Naive thymus-derived CD4-positive, alpha-beta T cell (primary cell): ENCODE data around the gene AGBL1. TPM values are rescaled to one million over a fixed set of nuclear protein-coding genes. Genes with fewer than 3 reads are reported as not detected.
"Not testable (repeated sequence)": the region's sequence is repeated elsewhere in the genome, so short reads cannot be mapped to it uniquely, and the experiment has no call there.

Source experiments
- ATAC-seq: fragments of 150-1000 bp; cut with Tn5 transposase; 2 replicates; pipeline ENCODE4 v1.10.0; 2021; ENCODE audit warnings: mild to moderate bottlenecking, moderate library complexity
- CTCF ChIA-PET: fragments of 350-600 bp; sonication (Branson Sonifier 250); formaldehyde crosslinking; loops from one replicate; lab custom pipeline; 2021; ENCODE audit warnings: antibody characterized with exemption; lab: Charles Lee
- POLR2A ChIA-PET: fragments of 350-600 bp; sonication (Branson Sonifier 250); formaldehyde crosslinking; loops from one replicate; lab custom pipeline; 2021; ENCODE audit warnings: antibody characterized with exemption, inconsistent platforms; lab: Charles Lee
- DNase-seq, 9 donors: peaks; one replicate each; pipeline versions ENCODE4 v3.0.0 to v3.0.0-alpha.2; 2020 to 2022; ENCODE audit warnings: mixed read lengths in 1 of 9
- H3K27ac ChIP-seq: one replicate; pipeline ENCODE4 v1.7.0; 2013; ENCODE audit warnings: mild to moderate bottlenecking, low read depth, low read length, moderate library complexity
- H3K27me3 ChIP-seq, 2 donors: one replicate each; pipeline ENCODE4 v1.7.0; 2013; ENCODE audit warnings: low read length in 2 of 2, mild to moderate bottlenecking in 2 of 2, moderate library complexity in 2 of 2; ENCODE audit not compliant: control insufficient read depth in 2 of 2, insufficient read depth in 2 of 2
- H3K36me3 ChIP-seq, 3 experiments: 1 replicate in 2 of 3; 2 replicates in 1 of 3; pipeline ENCODE4 v1.7.0; 2013; ENCODE audit warnings: low read length in 3 of 3, mild to moderate bottlenecking in 3 of 3, moderate library complexity in 1 of 3; ENCODE audit not compliant: insufficient read depth in 3 of 3, control insufficient read depth in 2 of 3
- H3K4me1 ChIP-seq, 2 donors: one replicate each; pipeline ENCODE4 v1.7.0; 2013; ENCODE audit warnings: low read length in 2 of 2, mild to moderate bottlenecking in 2 of 2, moderate library complexity in 1 of 2; ENCODE audit not compliant: control insufficient read depth in 2 of 2, insufficient read depth in 2 of 2
- H3K4me3 ChIP-seq: 2 replicates; pipeline ENCODE4 v1.7.0; 2013; ENCODE audit warnings: mild to moderate bottlenecking, low read length
- H3K9me3 ChIP-seq, 3 experiments: 1 replicate in 2 of 3; 2 replicates in 1 of 3; pipeline ENCODE4 v1.7.0; 2013; ENCODE audit warnings: low read length in 3 of 3; ENCODE audit not compliant: control insufficient read depth in 2 of 3
- H3K27ac Mint-ChIP-seq, 9 donors: one replicate each; pipeline ENCODE4 v1.8.0; 2020 to 2022; ENCODE audit warnings: mixed read lengths in 9 of 9, mild to moderate bottlenecking in 8 of 9, moderate library complexity in 5 of 9, inconsistent platforms in 2 of 9
- H3K27me3 Mint-ChIP-seq, 5 donors: one replicate each; pipeline ENCODE4 v1.8.0; 2021 to 2022; ENCODE audit warnings: mixed read lengths in 5 of 5, mild to moderate bottlenecking in 1 of 5
- H3K36me3 Mint-ChIP-seq, 5 donors: one replicate each; pipeline ENCODE4 v1.8.0; 2020 to 2022; ENCODE audit warnings: mixed read lengths in 5 of 5, mild to moderate bottlenecking in 3 of 5, inconsistent platforms in 1 of 5
- H3K4me1 Mint-ChIP-seq, 7 donors: one replicate each; pipeline ENCODE4 v1.8.0; 2020 to 2022; ENCODE audit warnings: mixed read lengths in 7 of 7, mild to moderate bottlenecking in 3 of 7, inconsistent platforms in 1 of 7
- H3K4me3 Mint-ChIP-seq, 10 donors: one replicate each; pipeline ENCODE4 v1.8.0; 2020 to 2022; ENCODE audit warnings: mild to moderate bottlenecking in 10 of 10, mixed read lengths in 10 of 10, moderate library complexity in 6 of 10, inconsistent platforms in 2 of 10
- H3K9me3 Mint-ChIP-seq, 11 donors: one replicate each; pipeline ENCODE4 v1.8.0; 2020 to 2022; ENCODE audit warnings: mixed read lengths in 11 of 11, mild to moderate bottlenecking in 4 of 11, inconsistent platforms in 1 of 11, moderate library complexity in 1 of 11
- intact Hi-C, 2 donors: fragments of 100-400 bp; cut with micrococcal nuclease; formaldehyde crosslinking; loops; one replicate each; pipeline ENCODE4 v1.15.1; 2023
- polyA plus RNA-seq, 2 donors: library from polyadenylated mRNA; unstranded; fragments of 300-500 nt; fragmentation: Illumina TruSeq; gene quantifications; one replicate each; pipeline ENCODE4 v1.2.3, GENCODE V29; 2021
- total RNA-seq, 6 experiments: library from RNA in 5 of 6; stranded (reverse) in 5 of 6; gene quantifications; 1 replicate in 5 of 6; 2 replicates in 1 of 6; pipeline ENCODE4 v1.2.3 and lab custom pipeline; 2021 to 2026

Gene AGBL1
- total and polyA plus RNA-seq, 7 experiments from 2014 or later: not detected

DNA sequence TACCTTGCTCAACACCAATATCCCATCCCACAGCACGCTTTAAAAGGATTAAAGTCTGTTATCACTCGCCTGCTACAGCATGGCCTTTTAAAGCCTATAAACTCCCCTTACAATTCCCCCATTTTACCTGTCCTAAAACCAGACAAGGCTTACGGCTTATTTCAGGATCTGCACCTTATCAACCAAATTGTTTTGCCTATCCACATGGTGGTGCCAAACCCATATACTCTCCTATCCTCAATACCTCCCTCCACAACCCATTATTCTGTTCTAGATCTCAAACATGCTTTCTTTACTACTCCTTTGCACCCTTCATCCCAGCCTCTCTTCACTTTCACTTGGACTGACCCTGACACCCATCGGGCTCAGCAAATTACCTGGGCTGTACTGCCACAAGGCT, 962.9 kb downstream of the AGBL1 start:
- H3K4me1 Mint-ChIP-seq, CTCF ChIA-PET, H3K9me3 Mint-ChIP-seq, H3K4me3 ChIP-seq, H3K36me3 Mint-ChIP-seq, H3K27ac Mint-ChIP-seq, DNase-seq, H3K9me3 ChIP-seq, H3K4me3 Mint-ChIP-seq, H3K27ac ChIP-seq, H3K27me3 ChIP-seq, H3K36me3 ChIP-seq, H3K27me3 Mint-ChIP-seq, intact Hi-C loops, H3K4me1 ChIP-seq, ATAC-seq, POLR2A ChIA-PET: not testable (repeated sequence)

DNA sequence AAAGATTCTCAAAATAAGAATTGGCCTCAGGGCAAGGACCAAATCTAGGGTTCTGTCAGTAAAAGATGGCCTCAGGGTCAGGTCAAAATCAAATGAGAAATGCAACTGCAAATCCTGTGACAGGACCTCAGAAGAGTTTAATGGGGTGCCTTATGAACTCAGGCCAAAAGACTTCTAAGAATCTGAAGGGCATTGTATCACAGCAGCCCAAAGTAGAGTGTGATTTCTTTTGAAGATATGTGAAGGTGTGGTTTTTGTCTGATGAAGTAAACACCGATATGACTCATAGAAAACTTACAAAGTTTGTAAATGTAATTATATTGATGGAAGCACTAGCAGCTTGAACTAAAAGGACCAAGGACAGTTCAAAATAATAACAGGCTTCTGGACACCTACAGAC, 966.1 kb downstream of the AGBL1 start:
- Histone ChIP-seq H3K4me3 (no peak overlapping the region), H3K36me3 (no peaks in the 10 kb centered on the region), H3K27me3 (no peaks in the 10 kb centered on the region), H3K27ac (no peak overlapping the region), H3K4me1 (no peaks in the 10 kb centered on the region), H3K9me3 (no peaks in the 10 kb centered on the region)
- CTCF ChIA-PET: no interaction called here
- Mint-ChIP-seq H3K9me3 (no peaks in the 10 kb centered on the region), H3K27me3 (peaks cover 0 to 5% (median 0%) of the 10 kb centered on the region in 5 donors), H3K36me3 (no peaks in the 10 kb centered on the region), H3K4me1 (no peaks in the 10 kb centered on the region), H3K4me3 (no peak overlapping the region), H3K27ac (no peak overlapping the region)
- DNase-seq (no peak), ATAC-seq (no peak)
- intact Hi-C loops: no loop called here
- POLR2A ChIA-PET: no interaction called here

DNA sequence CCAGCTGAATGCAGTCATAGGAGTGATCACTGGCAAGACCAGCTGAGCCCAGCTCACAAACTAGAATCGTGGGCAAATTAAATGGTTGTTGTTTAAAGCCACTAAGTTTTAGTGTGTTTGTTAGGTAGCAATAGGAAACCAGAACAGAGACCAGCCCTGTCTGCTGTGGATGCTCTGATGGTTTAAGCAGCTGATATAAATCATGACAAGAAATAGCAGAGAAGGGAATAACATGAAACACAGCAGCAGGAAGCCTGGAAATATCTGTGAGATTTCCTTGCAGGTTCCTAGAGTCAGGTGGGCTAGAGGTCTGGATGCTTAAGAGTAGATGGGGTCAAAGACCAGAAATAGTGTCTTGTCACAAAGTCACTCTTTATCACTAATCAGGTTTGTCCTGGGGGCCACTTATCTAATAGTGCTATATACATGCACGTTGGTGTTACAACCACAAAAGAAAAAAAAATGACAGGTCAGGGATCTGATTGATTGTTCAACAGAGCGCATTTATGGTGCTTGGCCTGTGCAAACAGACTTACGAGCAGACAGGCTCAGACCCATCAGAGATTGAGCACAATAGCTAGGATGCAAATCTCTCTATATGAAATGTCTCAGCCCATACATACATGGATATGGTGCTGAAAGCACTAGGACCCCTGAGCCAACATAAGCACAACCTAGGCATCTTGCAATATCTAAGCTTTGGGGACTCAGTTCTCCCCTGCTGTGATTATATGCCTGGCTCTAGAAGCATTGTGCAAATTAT, 967.7 kb downstream of the AGBL1 start:
- intact Hi-C loops: no loop called here
- no peak overlapping the region for H3K4me3 Mint-ChIP-seq
- ATAC-seq (no peak), DNase-seq (no peak)
- H3K27me3 Mint-ChIP-seq: peaks cover 0 to 13% (median 10%) of the 10 kb centered on the region in 5 donors
- peaks cover 0 to 1% (median 0%) of the 10 kb centered on the region in 11 donors for H3K9me3 Mint-ChIP-seq
- no peaks in the 10 kb centered on the region for H3K36me3 ChIP-seq
- H3K4me3 ChIP-seq: no peak overlapping the region
- ChIA-PET POLR2A (no interaction called here), CTCF (no interaction called here)
- H3K27ac Mint-ChIP-seq: no peak overlapping the region
- H3K4me1 Mint-ChIP-seq: no peaks in the 10 kb centered on the region
- H3K9me3 ChIP-seq: no peaks in the 10 kb centered on the region
- no peaks in the 10 kb centered on the region for H3K36me3 Mint-ChIP-seq
- H3K27ac ChIP-seq: no peak overlapping the region
- H3K27me3 ChIP-seq: no peaks in the 10 kb centered on the region
- H3K4me1 ChIP-seq: no peaks in the 10 kb centered on the region
